HG02571 (cell line): Measurements from ENCODE around the gene DAAM2.

Experiments used
- ATAC-seq: cut with Tn5 transposase; IDR thresholded peaks from one replicate; pipeline ENCODE4 v1.9.1; 2021; ENCODE audit warnings: mild to moderate bottlenecking, moderate library complexity; ENCODE audit not compliant: unreplicated experiment

The DAAM2 gene

DNA sequence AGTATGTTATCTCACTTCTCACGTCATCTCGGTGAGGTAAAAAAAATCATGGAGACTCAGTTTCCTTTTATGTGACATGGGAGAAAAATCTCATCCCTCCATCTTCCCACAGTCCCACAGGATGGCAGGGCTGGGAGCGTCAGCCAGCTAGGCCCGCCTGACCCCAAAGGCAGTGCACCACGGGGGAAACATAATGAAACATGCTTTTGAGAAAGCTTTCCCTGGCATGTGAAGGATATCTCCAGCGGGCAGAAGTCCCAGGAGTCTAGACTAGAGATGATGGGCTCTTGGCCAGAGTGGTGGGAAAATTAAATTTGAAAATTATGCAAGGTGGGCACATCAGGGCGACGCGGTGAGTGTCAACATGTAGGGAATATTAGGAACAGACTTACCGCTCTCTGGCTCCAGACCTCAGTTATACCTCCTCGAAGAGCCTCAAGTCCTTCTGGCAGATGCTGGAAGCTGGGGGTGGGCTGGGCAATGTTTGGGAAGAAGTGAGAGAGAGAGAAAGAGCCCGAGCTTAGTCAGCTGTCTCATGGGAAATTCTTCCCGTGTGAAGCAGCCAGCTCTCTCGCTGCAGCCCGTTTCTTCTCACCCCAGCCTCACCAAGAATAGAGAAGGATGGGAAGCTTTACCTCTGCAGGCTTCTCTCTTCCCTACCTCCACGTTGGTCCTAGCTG, 89.8 kb downstream of the DAAM2 start:
- no peak for ATAC-seq

DNA sequence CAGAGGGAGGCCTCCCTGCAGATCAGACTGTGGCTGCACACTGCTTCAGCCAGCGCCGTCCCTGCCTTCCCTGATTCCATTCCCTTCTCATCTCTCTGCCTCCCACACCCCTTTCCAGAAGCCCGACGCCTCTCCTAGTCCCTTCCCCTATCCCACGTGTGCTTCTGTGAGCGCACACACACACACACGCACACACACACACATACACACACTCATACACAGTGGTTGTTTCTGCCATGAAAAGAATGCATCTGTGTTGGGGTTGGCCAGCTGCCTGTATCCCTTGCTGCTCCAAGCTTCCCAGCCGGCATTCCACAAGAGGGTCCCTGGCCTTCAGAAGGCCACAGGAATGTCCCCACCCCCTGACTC, 90.3 kb downstream of the DAAM2 start:
- no peak for ATAC-seq

DNA sequence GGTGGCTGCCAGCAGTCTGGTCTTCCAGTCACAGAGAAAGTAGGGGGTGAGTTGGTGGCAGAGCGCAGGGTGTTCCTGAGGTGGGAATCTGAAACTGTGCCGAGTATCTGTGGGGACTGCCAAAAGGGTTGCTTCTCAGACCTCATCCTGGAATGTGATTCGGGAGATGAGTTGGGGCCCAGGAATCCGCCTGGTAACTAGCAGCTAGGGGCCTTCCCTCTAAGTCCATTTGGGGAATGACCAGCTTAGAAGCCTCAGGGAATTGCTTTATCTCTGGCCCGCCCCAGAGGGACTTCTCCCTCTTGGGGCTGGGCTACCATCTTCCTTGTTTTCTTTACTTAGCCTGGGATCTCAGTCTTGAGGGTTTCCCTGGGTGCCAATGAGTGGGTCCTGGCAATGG, 92.5 kb downstream of the DAAM2 start:
- no peak for ATAC-seq

DNA sequence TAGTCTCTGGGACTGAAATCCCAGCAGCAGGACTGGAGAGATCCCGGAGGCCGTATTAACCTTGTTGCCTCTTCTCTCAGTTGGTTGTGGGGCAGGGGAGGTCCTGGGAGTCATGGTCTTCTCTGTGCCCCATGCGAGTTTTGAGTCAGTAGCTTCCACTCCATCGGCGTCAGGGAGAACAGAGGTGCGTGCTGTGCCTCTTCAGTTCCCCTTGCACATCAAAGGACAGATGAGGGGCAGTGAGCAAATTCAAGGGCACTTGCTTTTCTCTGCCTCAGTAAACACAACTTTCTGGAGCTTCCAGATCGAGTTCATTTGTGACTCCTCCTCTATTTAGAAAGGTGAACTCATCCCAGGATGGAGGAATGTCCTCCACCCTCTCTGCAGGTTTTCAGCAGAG, 93.5 kb downstream of the DAAM2 start:
- no peak for ATAC-seq

DNA sequence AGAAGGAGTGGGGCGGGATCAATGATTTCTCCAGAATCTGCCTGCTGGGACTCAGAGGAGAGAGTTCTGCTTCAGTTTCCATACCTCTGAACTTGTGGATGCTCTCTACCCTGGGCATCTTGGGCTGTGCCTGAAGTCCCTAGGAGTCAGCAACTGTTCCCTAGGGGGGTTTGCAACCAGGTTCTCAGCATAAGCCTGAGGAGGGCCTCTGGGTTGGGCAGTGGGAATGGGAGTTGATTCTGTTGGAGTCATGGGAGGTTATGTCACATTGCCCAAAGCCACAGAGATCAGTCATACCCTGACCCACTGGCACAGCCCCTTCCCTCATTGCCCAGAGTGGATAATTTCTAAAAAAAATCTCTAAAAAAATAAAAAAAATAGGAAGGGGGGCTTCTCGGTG, 94.7 kb downstream of the DAAM2 start:
- ATAC-seq = no peak

DNA sequence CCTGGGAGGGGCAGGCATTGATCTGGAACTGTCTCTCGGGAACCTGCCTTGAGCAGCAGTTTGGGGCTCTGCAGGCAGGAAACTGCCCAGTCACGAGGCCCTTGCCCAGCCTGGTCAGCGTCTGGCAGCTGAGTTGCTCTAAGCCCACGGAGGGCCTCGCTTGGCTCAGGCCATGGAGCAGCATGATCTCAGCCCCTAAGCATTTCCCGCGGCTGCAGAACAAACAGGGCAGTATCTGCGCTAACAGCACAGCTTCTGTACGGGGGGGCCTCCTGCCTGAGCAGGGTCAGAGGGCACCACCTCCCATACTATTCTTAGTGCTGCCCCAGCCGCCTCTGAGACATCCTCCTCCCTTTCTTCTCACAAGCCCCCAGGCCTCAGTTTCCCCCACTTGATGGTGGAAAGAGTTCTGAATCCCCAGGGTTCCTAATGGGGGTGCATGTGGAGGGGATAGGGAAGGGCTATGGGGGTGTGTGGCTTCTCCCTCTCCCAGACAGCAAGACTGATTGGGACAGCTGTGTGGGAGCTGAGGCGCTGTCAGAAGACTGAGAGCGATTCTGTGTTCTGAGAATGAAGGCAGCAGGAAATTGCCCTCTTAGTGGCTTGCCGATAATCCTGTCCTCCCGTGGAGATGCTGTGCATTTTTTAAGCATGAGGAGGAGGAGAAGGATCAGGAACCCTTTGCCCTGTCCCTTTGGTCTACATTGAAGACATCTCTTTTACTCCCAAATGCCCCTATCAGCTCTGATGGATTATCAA, 95.7 kb downstream of the DAAM2 start:
- no peak for ATAC-seq

DNA sequence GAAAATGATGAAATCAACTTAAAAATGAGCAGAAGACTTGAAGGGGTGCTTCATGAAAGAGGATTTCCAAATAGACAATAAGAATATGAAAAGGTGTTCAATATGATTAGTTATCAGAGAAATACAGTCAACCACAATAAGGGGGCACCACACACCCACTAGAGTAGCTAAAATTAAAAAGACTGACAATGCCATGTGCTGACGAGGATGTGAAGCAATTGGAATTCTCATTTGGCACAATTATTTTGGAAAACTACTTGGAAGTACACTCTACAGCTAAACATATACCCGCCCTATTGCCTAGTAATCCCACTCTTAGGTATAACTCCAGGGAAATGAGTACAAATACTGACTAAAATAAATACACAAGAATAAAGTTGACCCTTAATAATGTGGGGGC, 97.1 kb downstream of the DAAM2 start:
- ATAC-seq = no peak

DNA sequence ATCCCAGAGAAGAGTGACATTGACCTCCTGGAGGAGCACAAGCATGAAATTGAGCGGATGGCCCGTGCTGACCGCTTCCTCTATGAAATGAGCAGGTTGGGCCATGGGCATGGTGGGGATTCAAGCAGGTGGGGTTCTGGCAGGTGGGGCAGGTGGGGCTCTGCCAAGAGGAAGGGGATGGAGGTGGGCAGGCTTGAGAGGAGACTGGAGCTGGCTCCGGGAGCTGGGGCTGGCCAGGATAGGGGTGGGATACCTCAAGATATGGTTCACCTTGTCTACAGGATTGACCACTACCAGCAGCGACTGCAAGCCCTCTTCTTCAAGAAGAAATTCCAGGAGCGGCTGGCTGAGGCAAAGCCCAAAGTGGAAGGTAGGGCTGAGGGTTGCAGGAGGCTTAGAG, 99.2 kb downstream of the DAAM2 start:
- ATAC-seq = no peak

DNA sequence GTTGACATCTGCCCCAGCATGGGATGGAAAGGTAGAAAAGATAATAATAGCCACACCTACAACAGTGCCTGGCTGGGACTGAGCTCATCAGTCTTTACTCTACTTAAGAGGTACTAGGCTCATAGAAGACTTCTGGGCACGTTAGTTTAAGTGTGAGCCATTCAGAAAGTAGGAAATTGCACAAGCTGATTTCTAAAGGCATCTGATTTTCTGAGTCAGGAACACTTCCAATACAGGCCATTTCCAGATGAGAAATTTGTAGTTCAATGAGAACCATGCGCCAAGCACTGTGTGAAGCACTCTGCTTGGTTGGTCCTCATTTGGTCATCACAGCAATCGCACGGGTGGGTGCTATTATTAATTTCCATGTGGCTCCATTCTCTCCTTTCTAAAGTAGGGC, 99.8 kb downstream of the DAAM2 start:
- no peak for ATAC-seq

DNA sequence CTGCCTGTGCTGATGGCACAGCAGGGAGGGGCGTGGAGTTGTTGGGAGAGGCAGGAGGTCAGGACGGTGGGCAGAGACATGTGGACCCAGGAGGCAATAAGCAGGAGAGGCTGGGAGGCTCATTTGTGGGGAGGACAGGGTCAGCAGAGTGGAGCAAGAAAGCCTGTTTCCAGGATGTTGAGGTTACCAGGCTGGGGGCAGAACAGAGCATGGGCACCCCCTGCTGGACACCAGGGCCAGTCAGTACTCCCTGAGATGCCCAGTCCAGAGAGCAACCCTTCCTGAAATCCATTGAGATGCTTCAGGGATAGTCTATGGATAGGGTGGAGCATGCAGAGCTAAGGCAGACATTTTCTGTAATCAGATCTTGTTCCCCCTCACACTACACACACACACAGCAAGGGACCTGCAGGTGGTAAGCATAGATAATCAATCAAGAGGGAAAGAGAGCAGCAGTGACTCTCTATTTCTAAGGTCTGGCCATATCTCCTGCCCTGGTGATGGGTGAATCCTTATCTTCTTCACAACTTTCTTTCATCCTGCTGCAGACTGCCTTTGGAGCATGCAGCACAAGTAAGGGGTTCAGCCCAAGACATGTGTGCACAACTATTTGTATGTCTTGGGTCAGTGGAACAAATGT, 100.4 kb downstream of the DAAM2 start:
- ATAC-seq = no peak

DNA sequence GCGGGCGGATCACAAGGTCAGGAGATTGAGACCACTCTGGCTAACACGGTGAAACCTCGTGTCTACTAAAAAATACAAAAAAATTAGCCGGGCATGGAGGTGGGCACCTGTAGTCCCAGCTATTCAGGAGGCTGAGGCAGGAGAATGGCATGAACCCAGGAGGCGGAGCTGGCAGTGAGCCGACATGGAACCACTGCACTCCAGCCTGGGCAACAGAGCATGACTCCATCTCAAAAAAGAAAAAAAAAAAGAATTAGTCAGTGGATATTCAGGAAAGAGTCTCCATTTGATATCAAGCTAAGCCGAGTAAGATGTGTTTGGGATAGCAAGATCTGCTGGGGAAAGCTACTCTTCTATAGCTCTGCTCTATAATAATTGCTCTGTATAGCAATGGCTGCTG, 101.1 kb downstream of the DAAM2 start:
- ATAC-seq = no peak

DNA sequence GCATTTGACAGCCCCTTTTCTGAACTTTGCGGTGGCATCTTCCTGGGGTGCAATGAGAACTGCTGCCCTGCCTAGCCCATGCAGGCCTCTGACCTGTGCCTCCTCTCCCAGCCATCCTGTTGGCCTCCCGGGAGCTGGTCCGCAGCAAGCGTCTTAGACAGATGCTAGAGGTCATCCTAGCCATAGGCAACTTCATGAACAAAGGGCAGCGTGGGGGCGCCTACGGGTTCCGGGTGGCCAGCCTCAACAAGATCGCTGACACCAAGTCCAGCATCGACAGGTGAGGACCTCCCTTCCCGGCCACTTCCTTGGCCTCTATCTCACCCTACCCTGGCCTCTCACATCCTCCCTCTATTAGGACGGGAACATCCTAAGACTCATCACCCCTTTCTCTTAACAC, 104.5 kb downstream of the DAAM2 start:
- ATAC-seq = no peak

DNA sequence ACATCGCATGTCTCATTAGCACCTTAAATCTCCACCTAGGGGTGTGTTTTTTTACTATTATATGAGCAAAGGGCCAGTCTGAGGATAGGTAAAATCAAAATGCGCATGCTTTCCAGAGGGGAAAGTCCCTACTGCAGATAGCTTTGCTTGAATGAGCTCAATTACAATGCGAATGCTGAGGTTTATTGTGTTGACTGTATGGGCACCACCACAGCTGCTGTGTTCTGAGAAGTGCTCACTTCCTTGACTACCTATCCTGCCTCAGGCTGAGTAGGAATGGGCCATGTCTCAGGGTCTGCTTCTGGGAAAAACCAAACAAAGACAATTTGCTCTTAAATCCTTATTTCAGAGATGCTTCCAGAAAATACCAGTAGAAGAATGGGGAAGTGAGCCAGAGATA, 105.5 kb downstream of the DAAM2 start:
- no peak for ATAC-seq

DNA sequence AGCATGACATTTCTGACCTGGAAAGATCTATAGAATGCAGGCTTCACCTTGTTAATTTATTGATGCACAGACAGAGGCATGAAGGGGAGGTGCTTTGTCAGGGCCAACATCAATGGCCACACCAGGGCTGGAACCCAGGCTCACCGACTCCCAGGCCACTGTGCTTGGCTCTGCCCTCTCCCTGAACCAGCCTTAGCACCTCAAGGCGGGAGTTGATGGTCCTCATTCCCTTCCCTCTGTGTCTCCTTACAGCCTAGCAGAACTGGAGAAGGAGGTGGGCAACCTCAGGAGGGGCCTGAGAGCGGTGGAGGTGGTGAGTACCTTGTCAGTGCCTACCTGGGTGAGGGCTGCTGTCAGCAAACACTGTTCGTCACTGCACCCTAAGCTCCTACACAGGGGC, 106.4 kb downstream of the DAAM2 start:
- no peak for ATAC-seq

DNA sequence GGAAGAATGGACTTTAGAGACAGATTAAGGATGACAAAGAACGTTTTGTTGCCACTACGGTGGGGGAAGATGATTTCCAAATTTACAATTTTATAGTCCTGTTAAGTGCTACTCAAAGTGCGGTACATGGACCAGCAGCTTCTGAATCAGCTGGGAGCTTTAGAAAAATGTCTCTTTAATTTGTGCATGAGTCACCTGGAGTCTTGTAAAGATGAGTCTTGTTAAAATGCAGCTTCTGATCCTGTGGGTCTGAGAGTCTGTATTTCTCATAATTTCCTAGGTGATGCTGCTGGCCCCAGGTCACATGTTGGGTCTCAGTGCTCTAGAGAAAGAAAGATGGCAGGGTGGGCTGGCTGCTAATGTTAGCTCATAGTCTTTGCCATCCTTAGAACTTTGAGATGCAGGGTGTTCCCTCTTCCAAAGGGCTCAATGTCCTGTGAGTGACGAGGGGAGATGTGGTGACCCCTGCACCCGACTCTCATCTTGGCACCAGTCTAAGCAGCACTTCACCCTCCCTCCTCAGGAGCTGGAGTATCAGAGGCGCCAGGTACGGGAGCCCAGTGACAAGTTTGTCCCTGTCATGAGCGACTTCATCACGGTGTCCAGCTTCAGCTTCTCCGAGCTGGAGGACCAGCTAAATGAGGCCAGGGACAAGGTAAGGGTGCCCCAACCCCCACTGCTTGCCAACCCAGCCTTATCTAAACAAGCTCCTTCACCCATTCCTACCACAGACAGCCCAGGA, 107.5 kb downstream of the DAAM2 start:
- no peak for ATAC-seq

DNA sequence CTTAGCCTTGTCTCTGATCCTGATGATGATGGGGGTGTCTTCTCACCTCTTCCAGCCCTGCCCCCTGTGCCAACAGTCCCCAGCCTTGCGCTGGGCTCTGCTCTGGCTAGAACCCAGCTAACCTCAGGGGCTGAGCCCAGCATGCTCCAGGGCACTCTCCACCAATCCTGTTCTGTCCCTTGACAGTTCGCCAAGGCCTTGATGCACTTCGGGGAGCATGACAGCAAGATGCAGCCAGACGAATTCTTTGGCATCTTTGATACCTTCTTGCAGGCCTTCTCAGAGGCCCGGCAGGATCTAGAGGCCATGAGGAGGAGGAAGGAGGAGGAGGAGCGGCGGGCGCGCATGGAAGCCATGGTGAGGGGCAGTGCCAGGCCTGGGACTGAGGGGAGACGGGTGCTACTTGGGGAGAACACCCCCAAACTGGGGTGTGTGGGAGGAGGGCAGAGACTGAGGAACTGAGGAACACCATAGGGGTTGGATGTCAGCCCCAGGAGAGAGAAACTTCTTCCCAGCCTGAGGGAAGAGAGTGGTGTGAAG, 109.0 kb downstream of the DAAM2 start:
- ATAC-seq = no peak

DNA sequence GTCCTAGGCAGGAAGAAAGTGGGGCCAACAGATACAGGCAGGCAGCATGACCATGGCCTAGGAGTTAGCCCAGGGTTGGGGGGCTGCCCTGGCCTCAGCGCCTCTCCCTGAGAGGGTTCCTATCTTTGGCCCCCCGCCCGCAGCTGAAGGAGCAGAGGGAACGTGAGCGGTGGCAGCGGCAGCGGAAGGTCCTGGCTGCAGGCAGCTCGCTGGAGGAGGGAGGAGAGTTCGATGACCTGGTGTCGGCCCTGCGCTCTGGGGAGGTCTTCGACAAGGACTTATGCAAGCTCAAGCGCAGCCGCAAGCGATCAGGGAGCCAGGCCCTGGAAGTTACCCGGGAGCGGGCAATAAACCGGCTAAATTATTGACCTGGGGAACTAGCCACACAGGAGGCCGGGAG, 109.5 kb downstream of the DAAM2 start:
- no peak for ATAC-seq

DNA sequence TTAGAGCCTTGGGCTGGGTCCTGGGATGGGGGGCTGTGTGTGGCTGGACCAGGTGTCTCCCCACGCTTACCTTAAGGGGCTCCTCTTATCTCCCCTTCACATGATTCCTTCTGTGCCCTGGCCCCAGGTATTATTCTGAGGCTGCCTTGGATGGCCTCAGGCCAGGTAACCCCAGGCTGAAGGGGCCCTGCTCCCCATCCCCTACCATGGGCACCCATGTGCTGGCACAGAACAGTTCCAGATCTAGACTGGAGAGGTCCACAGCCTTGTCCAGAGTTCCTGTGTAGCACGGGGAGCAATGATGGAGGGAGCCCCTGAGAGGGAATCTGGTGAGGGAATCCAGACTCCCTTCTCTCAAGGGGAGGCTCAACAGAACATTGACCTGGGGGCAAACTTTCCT, 110.0 kb downstream of the DAAM2 start:
- no peak for ATAC-seq

DNA sequence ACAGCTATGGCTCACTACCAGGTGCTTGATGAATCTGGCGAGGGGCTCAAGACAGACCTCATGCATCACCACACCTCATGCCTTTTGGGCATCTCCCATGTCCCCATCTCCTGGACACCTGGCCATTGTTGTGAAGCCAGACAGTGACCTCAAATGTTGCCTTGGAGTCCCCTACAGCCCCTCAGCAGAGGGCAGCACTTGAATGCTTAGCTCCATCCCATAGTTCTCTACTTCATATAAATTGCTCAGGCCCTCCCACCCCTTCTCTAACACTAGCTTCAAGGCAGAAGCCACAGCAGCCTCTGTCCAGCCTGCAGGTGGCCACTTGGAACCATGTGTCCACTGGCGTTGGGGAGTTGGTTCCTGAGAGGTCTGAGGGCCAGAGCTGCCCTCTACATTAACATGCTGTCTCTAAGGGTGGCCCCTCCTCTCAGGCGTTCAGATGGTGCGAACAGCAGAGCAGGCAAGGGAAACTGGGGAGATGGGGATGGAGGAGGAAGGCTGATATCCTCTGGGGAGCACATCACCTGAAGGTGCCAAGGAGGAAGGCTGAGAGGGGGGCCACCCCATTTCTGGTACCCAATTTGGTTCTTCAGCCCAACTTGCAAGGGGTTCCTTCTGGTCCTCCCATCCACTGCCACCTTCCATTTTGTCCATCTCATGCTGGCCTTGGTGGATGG, 110.8 kb downstream of the DAAM2 start:
- no peak for ATAC-seq

DNA sequence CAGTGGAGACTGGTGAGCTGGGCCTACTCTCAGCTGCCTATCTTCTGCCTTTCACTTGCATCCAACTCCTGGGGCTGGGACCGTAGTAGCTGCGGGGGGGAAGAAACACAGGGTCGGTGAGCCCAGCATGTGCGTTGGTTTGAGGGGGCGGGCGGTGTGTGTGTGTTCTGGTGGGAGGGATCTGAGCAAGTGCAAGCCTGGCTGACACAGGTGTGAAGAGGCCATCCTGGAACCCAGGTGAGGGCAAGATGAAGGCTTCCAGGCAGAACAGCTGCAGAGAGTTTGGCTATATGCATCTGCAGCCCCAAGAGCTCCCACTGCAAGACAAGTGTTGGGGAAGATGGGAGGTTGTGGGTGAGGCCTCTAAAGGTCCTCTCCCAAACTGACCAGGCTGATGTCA, 111.5 kb downstream of the DAAM2 start:
- ATAC-seq = no peak
